HepG2 (cell line): ENCODE data around the gene USP24. TPM values are rescaled to one million over a fixed set of nuclear protein-coding genes. Genes with fewer than 3 reads are reported as not detected.

Source experiments
- ATAC-seq: fragments of 200-7000 bp; cut with Tn5 transposase; 3 replicates; pipeline ENCODE4 v1.9.1; 2020; ENCODE audit warnings: mild to moderate bottlenecking, moderate library complexity
- BruUV-seq: library from RNA; stranded (reverse); fragments of 400-500 nt; replicated peaks from 2 replicates; lab custom pipeline; 2021; lab: Mats Ljungman, UMichigan
- CTCF ChIA-PET: fragments of 300-600 bp; formaldehyde crosslinking; extraction: SDS; loops from one replicate; lab custom pipeline; 2021; ENCODE audit warnings: low total read pairs, inconsistent platforms, low intra/inter-chr PET ratio; lab: Yijun Ruan, JAX
- POLR2A ChIA-PET: fragments of 350-600 bp; sonication (Branson Sonifier 250); formaldehyde crosslinking; loops from one replicate; lab custom pipeline; 2020; ENCODE audit warnings: antibody characterized with exemption, inconsistent platforms; lab: Yijun Ruan, JAX
- DNase-seq: peaks from one replicate; pipeline ENCODE4 v3.0.0-alpha.2; 2015; ENCODE audit warnings: low spot score
- FAIRE-seq: peaks from 3 replicates; lab custom pipeline; 2011; peaks lifted over from hg19 to GRCh38; lab: Jason Lieb, UNC
- H2AFZ ChIP-seq: one replicate; pipeline ENCODE4 v1.6.1; 2011; ENCODE audit warnings: low read length, inconsistent platforms
- H3K27ac ChIP-seq: fragments of 300-600 bp; 3 replicates; pipeline ENCODE4 v1.8.0; 2011; ENCODE audit warnings: mixed run types, mild to moderate bottlenecking, mixed read lengths, low read length, inconsistent platforms; ENCODE audit not compliant: insufficient read depth; ENCODE audit errors: extremely low read length
- H3K27me3 ChIP-seq, 2 experiments: fragments of 200-600 bp in 1 of 2; 2 replicates in 1 of 2; 3 replicates in 1 of 2; pipeline versions ENCODE4 v1.6.0 to v1.8.0; 2011; ENCODE audit warnings: low read length in 2 of 2, mild to moderate bottlenecking in 2 of 2, moderate library complexity in 2 of 2, inconsistent platforms in 1 of 2; ENCODE audit not compliant: insufficient read depth in 2 of 2, control insufficient read depth in 1 of 2
- H3K36me3 ChIP-seq, 2 experiments: fragments of 200-600 bp in 1 of 2; replicated peaks in 1 of 2; 2 replicates in 1 of 2; 3 replicates in 1 of 2; pipeline versions ENCODE4 v1.5.1 to v1.8.0; 2011; ENCODE audit warnings: low read length in 2 of 2, inconsistent platforms in 1 of 2; ENCODE audit not compliant: insufficient read depth in 2 of 2, control insufficient read depth in 1 of 2
- H3K4me1 ChIP-seq: 2 replicates; pipeline ENCODE4 v1.5.1; 2012; ENCODE audit warnings: low read length, inconsistent platforms; ENCODE audit not compliant: insufficient read depth
- H3K4me2 ChIP-seq: 2 replicates; pipeline ENCODE4 v1.6.0; 2011; ENCODE audit warnings: low read depth, low read length, inconsistent platforms
- H3K4me3 ChIP-seq, 3 experiments: fragments of 200-600 bp in 1 of 3; sonication (generic), shearing (Covaris generic) in 1 of 3; replicated peaks in 1 of 3; 2 replicates each; pipeline ENCODE4 v1.5.1; 2011 to 2016; ENCODE audit warnings: low read length in 3 of 3, inconsistent platforms in 2 of 3, low read depth in 2 of 3, mild to moderate bottlenecking in 2 of 3, control low read depth in 1 of 3, mixed read lengths in 1 of 3; ENCODE audit not compliant: insufficient read depth in 1 of 3
- H3K79me2 ChIP-seq: one replicate; pipeline ENCODE4 v1.6.1; 2011; ENCODE audit warnings: low read length, inconsistent platforms; ENCODE audit not compliant: insufficient read depth
- H3K9ac ChIP-seq: 2 replicates; pipeline ENCODE4 v1.6.0; 2011; ENCODE audit warnings: mild to moderate bottlenecking, low read depth, low read length, inconsistent platforms; ENCODE audit not compliant: insufficient read depth
- H3K9me3 ChIP-seq: 2 replicates; pipeline ENCODE4 v1.5.1; 2012; ENCODE audit warnings: mild to moderate bottlenecking, low read length
- H4K20me1 ChIP-seq: 2 replicates; pipeline ENCODE4 v1.6.0; 2011; ENCODE audit warnings: inconsistent platforms, mild to moderate bottlenecking, low read length, moderate library complexity; ENCODE audit not compliant: insufficient read depth
- ARID5B ChIP-seq: IDR thresholded peaks from 2 replicates; pipeline ENCODE4 v1.4.0; 2020; ENCODE audit warnings: mild to moderate bottlenecking, missing genetic modification reagents
- CCAR2 ChIP-seq: fragments of 200-400 bp; formaldehyde crosslinking; optimal IDR thresholded peaks from 2 replicates; pipeline ENCODE3; 2018; ENCODE audit warnings: low read depth, mild to moderate bottlenecking, low read length, moderate library complexity
- CREB3 ChIP-seq: sonication (generic); formaldehyde crosslinking; IDR thresholded peaks from 2 replicates; pipeline ENCODE4 v1.5.0; 2020; ENCODE audit warnings: missing genetic modification reagents
- EZH2 ChIP-seq: conservative IDR thresholded peaks from 2 replicates; pipeline ENCODE4 v1.6.1; 2012; ENCODE audit warnings: mild to moderate bottlenecking, low read depth, low read length, moderate library complexity
- HOXA3 ChIP-seq: sonication (generic); formaldehyde crosslinking; IDR thresholded peaks from 2 replicates; pipeline ENCODE4 v1.5.0; 2020; ENCODE audit warnings: missing genetic modification reagents
- JUN ChIP-seq: sonication (generic); formaldehyde crosslinking; IDR thresholded peaks from 2 replicates; pipeline ENCODE4 v1.4.0; 2020; ENCODE audit warnings: mild to moderate bottlenecking, missing genetic modification reagents
- KAT7 ChIP-seq: IDR thresholded peaks from 2 replicates; pipeline ENCODE4 v1.6.1; 2018; ENCODE audit warnings: borderline replicate concordance, missing compliant biosample characterization
- LCORL ChIP-seq, 2 experiments: fragments of 450-650 bp in 1 of 2; sonication (generic) in 1 of 2; formaldehyde crosslinking in 1 of 2; IDR thresholded peaks; 2 replicates each; pipeline versions ENCODE4 v1.5.0 to v1.6.1; 2017 to 2020; ENCODE audit warnings: antibody characterized with exemption in 1 of 2, missing genetic modification reagents in 1 of 2
- MAFF ChIP-seq: IDR thresholded peaks from 2 replicates; pipeline ENCODE4 v1.6.1; 2011; ENCODE audit warnings: low read depth, low read length, improper control_type of control experiment
- POLR2AphosphoS5 ChIP-seq: IDR thresholded peaks from 2 replicates; pipeline ENCODE4 v1.6.1; 2012; ENCODE audit warnings: low read depth, low read length
- RBFOX2 ChIP-seq: fragments of 200-400 bp; formaldehyde crosslinking; IDR thresholded peaks from 2 replicates; pipeline ENCODE4 v1.6.1; 2017; ENCODE audit warnings: low read depth, mild to moderate bottlenecking, low read length
- ZNF136 ChIP-seq: sonication (generic); formaldehyde crosslinking; IDR thresholded peaks from 2 replicates; pipeline ENCODE4 v1.8.1; 2022; ENCODE audit warnings: low read depth, mild to moderate bottlenecking, moderate library complexity, missing genetic modification reagents
- ZNF280D ChIP-seq: sonication (generic); formaldehyde crosslinking; IDR thresholded peaks from 2 replicates; pipeline ENCODE4 v1.5.1; 2020; ENCODE audit warnings: mild to moderate bottlenecking, missing genetic modification reagents
- ZNF350 ChIP-seq: sonication (generic); formaldehyde crosslinking; IDR thresholded peaks from 2 replicates; pipeline ENCODE4 v1.4.0; 2020; ENCODE audit warnings: mild to moderate bottlenecking, low read depth, missing genetic modification reagents, borderline replicate concordance
- ZNF607 ChIP-seq: sonication (generic); formaldehyde crosslinking; IDR thresholded peaks from 2 replicates; pipeline ENCODE4 v1.5.1; 2020; ENCODE audit warnings: missing genetic modification reagents, mild to moderate bottlenecking, borderline replicate concordance
- ZNF709 ChIP-seq: sonication (generic); formaldehyde crosslinking; IDR thresholded peaks from 2 replicates; pipeline ENCODE4 v1.5.0; 2020; ENCODE audit warnings: mild to moderate bottlenecking, missing genetic modification reagents
- ZSCAN29 ChIP-seq: sonication (generic); formaldehyde crosslinking; conservative IDR thresholded peaks from 2 replicates; pipeline ENCODE4 v1.4.0; 2020; ENCODE audit warnings: mild to moderate bottlenecking, missing genetic modification reagents
- WGBS: methylation state at CpG from one replicate; pipeline ENCODE4 v1.1.6; 2017; ENCODE audit warnings: low lambda C conversion rate; 5-methylcytosine and 5-hydroxymethylcytosine counted together
- in situ Hi-C: cut with HindIII; loops from 2 replicates; pipeline ENCODE4 v1.10.0; 2017; ENCODE audit warnings: low pct_unique_long_range_greater_than_20kb; ENCODE audit not compliant: extremely low pct_ligation_motif_present
- intact Hi-C: fragments of 100-400 bp; cut with micrococcal nuclease; formaldehyde crosslinking; loops from one replicate; pipeline ENCODE4 v1.10.0; 2022; ENCODE audit not compliant: unreplicated experiment
- polyA plus RNA-seq, 8 experiments: library from polyadenylated mRNA; depleted of rRNA in 3 of 8; stranded (reverse) in 7 of 8; unstranded in 1 of 8; fragments of >200 nt; fragmentation: Illumina TruSeq in 4 of 8; extraction: Trizol in 4 of 8; gene quantifications; 2 replicates each; pipeline versions ENCODE4 v1.2.1 to v1.2.3, GENCODE V29; 2011 to 2016; ENCODE audit warnings: low read depth in 4 of 8, missing spikeins in 1 of 8, mixed read lengths in 1 of 8; ENCODE audit not compliant: insufficient read depth in 1 of 8
- total RNA-seq, 5 experiments: library from RNA; depleted of rRNA; stranded (reverse); fragments of >200 nt; fragmentation: Illumina TruSeq; extraction: Trizol; gene quantifications; 2 replicates each; pipeline ENCODE4 v1.2.3, GENCODE V29; 2016; ENCODE audit warnings: low read depth in 1 of 5

USP24 gene
- total and polyA plus RNA-seq, 2 of the 13 experiments (the other 11 are each of a cell fraction or from before 2014, with no cell fraction given): 18.8 to 47.6 TPM

GRCh38 chr1:55144886-55145285, 70.3 kb downstream of the USP24 start:
- POLR2A ChIA-PET: no interaction called here
- Histone ChIP-seq H3K27me3 (no peaks in the 10 kb centered on the region), H3K4me2 (no peak overlapping the region), H3K4me3 (no peak overlapping the region), H2AFZ (no peak overlapping the region), H3K9ac (no peak overlapping the region), H4K20me1 (no peaks in the 10 kb centered on the region), H3K4me1 (no peaks in the 10 kb centered on the region), H3K36me3 (peaks cover 11 to 59% of the 10 kb centered on the region in 2 experiments), H3K79me2 (no peaks in the 10 kb centered on the region), H3K27ac (no peak overlapping the region), H3K9me3 (no peaks in the 10 kb centered on the region)
- TF ChIP-seq ARID5B: no peak
- no peak for TF ChIP-seq ZNF709 (CRISPR knock-in tag)
- TF ChIP-seq ZNF136: no peak
- TF ChIP-seq JUN (CRISPR knock-in tag): no peak
- TF ChIP-seq ZNF280D (CRISPR knock-in tag): no peak
- no peak for TF ChIP-seq ZSCAN29 (CRISPR knock-in tag)
- TF ChIP-seq POLR2AphosphoS5: no peak
- no peak for TF ChIP-seq ZNF350
- no peak for TF ChIP-seq KAT7 (CRISPR knock-in tag)
- no peak for TF ChIP-seq RBFOX2
- no peak for TF ChIP-seq EZH2
- TF ChIP-seq MAFF: no peak
- TF ChIP-seq CREB3: no peak
- TF ChIP-seq ZNF607 (CRISPR knock-in tag): no peak
- no peak for TF ChIP-seq HOXA3 (CRISPR knock-in tag)
- TF ChIP-seq LCORL (IDR thresholded peaks at IDR 0.05): no peak
- TF ChIP-seq LCORL (CRISPR knock-in tag; IDR thresholded peaks at IDR 0.05): no peak
- no peak for TF ChIP-seq CCAR2
- CTCF ChIA-PET: no interaction called here
- ATAC-seq (no peak), FAIRE-seq (no peak), DNase-seq (no peak)
- WGBS: 95% methylated on average over 6 of the region's 6 CpGs
- BruUV-seq: no TSS peak
- in situ Hi-C loops (loop anchor here (5.0 kb wide), 1 partner anchor 132 kb away; no protein-coding TSS in a partner anchor), intact Hi-C loops (loop anchor here (5.0 kb wide), 1 partner anchor 192 kb away; no protein-coding TSS in a partner anchor)
